GM12878 (cell line): ENCODE data around the gene KLHL10.

ENCODE experiments used
- CBX3 ChIP-seq: fragments of 200-600 bp; sonication (generic); IDR thresholded peaks from 2 replicates; pipeline ENCODE4 v1.6.1; 2016; ENCODE audit warnings: low read depth, borderline replicate concordance
- CEBPB ChIP-seq, 2 experiments: fragments of 150-350 bp in 1 of 2; IDR thresholded peaks; 2 replicates each; pipeline ENCODE4 v1.6.1; 2012 to 2014; ENCODE audit warnings: low read depth in 2 of 2, low read length in 2 of 2, borderline replicate concordance in 1 of 2, inconsistent platforms in 1 of 2
- CREB1 ChIP-seq: IDR thresholded peaks from 2 replicates; pipeline ENCODE4 v1.6.1; 2012; ENCODE audit warnings: low read depth, mild to moderate bottlenecking, inconsistent platforms
- CTCF ChIP-seq, 3 experiments: IDR thresholded peaks in 2 of 3; conservative IDR thresholded peaks in 1 of 3; 2 replicates each; pipeline ENCODE4 v1.5.1; 2011; ENCODE audit warnings: low read depth in 3 of 3, low read length in 3 of 3, mild to moderate bottlenecking in 3 of 3, control low read depth in 2 of 3, moderate library complexity in 2 of 3, inconsistent platforms in 1 of 3, mixed read lengths in 1 of 3; ENCODE audit not compliant: control insufficient read depth in 2 of 3, insufficient read depth in 1 of 3; ENCODE audit errors: extremely low read depth in 1 of 3
- EZH2 ChIP-seq: IDR thresholded peaks from 2 replicates; pipeline ENCODE4 v1.6.1; 2012; ENCODE audit warnings: low read depth, mild to moderate bottlenecking, control low read depth, inconsistent platforms, low read length, borderline replicate concordance; ENCODE audit not compliant: control insufficient read depth
- MXI1 ChIP-seq: fragments of 150-350 bp; IDR thresholded peaks from 2 replicates; pipeline ENCODE4 v1.6.1; 2011; ENCODE audit warnings: low read depth, mild to moderate bottlenecking, inconsistent platforms, low read length, improper control_type of control experiment
- NFYA ChIP-seq: IDR thresholded peaks from 2 replicates; pipeline ENCODE4 v1.6.1; 2011; ENCODE audit warnings: low read depth, mild to moderate bottlenecking, low read length, improper control_type of control experiment, borderline replicate concordance
- POLR2A ChIP-seq: IDR thresholded peaks from 2 replicates; pipeline ENCODE4 v1.6.1; 2011; ENCODE audit warnings: low read depth, mild to moderate bottlenecking, low read length
- SIN3A ChIP-seq: IDR thresholded peaks from 2 replicates; pipeline ENCODE4 v1.6.1; 2012; ENCODE audit warnings: low read depth, low read length, improper control_type of control experiment
- SMC3 ChIP-seq: IDR thresholded peaks from 2 replicates; pipeline ENCODE4 v1.6.1; 2011; ENCODE audit warnings: low read length, improper control_type of control experiment, borderline replicate concordance
- TARDBP ChIP-seq: IDR thresholded peaks from 2 replicates; pipeline ENCODE4 v1.6.1; 2016; ENCODE audit warnings: borderline replicate concordance
- TCF12 ChIP-seq: IDR thresholded peaks from 2 replicates; pipeline ENCODE4 v1.6.1; 2011; ENCODE audit warnings: low read depth, mild to moderate bottlenecking, low read length
- TF ChIP-seq, protein P1 (sequence below): IDR thresholded peaks from 2 replicates; pipeline ENCODE4 v1.6.1; 2012; ENCODE audit warnings: mild to moderate bottlenecking, low read depth, low read length

GRCh38 chr17:41863074-41863848, 25.6 kb downstream of the KLHL10 start:
- TF ChIP-seq, protein P1, sequence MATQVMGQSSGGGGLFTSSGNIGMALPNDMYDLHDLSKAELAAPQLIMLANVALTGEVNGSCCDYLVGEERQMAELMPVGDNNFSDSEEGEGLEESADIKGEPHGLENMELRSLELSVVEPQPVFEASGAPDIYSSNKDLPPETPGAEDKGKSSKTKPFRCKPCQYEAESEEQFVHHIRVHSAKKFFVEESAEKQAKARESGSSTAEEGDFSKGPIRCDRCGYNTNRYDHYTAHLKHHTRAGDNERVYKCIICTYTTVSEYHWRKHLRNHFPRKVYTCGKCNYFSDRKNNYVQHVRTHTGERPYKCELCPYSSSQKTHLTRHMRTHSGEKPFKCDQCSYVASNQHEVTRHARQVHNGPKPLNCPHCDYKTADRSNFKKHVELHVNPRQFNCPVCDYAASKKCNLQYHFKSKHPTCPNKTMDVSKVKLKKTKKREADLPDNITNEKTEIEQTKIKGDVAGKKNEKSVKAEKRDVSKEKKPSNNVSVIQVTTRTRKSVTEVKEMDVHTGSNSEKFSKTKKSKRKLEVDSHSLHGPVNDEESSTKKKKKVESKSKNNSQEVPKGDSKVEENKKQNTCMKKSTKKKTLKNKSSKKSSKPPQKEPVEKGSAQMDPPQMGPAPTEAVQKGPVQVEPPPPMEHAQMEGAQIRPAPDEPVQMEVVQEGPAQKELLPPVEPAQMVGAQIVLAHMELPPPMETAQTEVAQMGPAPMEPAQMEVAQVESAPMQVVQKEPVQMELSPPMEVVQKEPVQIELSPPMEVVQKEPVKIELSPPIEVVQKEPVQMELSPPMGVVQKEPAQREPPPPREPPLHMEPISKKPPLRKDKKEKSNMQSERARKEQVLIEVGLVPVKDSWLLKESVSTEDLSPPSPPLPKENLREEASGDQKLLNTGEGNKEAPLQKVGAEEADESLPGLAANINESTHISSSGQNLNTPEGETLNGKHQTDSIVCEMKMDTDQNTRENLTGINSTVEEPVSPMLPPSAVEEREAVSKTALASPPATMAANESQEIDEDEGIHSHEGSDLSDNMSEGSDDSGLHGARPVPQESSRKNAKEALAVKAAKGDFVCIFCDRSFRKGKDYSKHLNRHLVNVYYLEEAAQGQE = no peak
- TF ChIP-seq CTCF (IDR thresholded peaks at IDR 0.05 in 2 of 3, conservative IDR thresholded peaks at IDR 0.05 in 1 of 3; ENCODE audit: control insufficient read depth in 2 of 3, extremely low read depth in 1 of 3, insufficient read depth in 1 of 3, low read depth in 3 of 3, low read length in 3 of 3) (no peak), MXI1 (no peak), EZH2 (no peak), SMC3 (no peak), CEBPB (IDR thresholded peaks at IDR 0.05; ENCODE audit: borderline replicate concordance in 1 of 2, low read depth in 2 of 2, low read length in 2 of 2) (no peak), POLR2A (no peak), NFYA (no peak), CBX3 (no peak), CREB1 (no peak), TARDBP (no peak), SIN3A (no peak), TCF12 (no peak)
